ENCODE results near the gene ZNF22.

The ZNF22 gene

DNA sequence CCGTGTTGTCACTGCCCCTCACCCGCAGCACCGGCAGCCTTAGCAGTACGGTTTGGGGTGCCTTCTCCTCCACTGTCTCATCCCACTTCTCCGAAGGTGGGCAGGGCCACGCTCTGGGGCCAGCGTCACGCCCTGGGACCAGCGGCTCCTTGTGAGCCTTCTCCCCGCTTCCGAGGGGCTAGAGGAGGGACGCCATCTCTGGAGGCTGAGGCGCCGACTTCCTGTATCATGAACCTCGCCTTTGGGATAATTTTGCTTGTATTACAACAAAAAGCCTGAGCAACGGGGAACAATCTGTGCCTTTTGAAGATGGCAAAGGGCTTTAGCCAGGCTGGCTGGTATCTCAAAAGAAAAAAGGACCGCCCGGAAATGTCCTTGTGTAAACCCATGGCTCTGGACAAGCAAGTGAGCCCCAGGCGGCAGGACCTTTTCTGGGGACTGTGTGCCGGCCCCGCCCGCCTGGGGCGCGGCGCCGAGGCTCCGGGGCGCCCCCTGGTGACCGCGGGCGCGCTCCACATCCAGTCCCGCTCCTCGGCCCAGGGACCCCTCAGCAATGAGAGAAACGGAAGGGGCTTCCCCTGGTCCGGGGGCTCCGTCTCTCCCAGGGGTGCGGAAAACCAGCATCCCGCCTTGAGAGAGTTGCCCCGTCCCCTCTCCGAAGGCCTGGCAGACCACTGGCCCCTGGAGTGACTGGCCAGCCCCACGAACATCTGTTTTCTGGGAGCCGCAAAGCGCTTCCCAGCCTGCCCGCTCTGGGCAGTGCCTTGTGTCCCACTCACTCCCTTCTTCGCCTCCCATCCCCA, 25.9 kb upstream of the ZNF22 start:
- H3K9ac ChIP-seq (ENCODE audit: low read length) = peak overlapping the region; percentile 59
- peaks cover 65% of the 10 kb centered on the region for H3K4me1 ChIP-seq (ENCODE audit: control insufficient read depth, insufficient read depth, low read length)
- no peaks in the 10 kb centered on the region for H3K36me3 ChIP-seq (ENCODE audit: control insufficient read depth, insufficient read depth, low read length)
- peaks cover 3% of the 10 kb centered on the region for H3K27me3 ChIP-seq (ENCODE audit: control insufficient read depth, insufficient read depth, low read length)
- H3K4me3 ChIP-seq (ENCODE audit: low read length) = no peak overlapping the region
- no peaks in the 10 kb centered on the region for H3K9me3 ChIP-seq (ENCODE audit: control insufficient read depth, low read length)

- H3K9me3 ChIP-seq (ENCODE audit: control insufficient read depth, low read length) = no peaks in the 10 kb centered on the region
- H3K9ac ChIP-seq (ENCODE audit: low read length) = peak overlapping the region; percentile 91
- peak overlapping the region; percentile 24 for H3K4me3 ChIP-seq (ENCODE audit: low read length)
- H3K27me3 ChIP-seq (ENCODE audit: control insufficient read depth, insufficient read depth, low read length) = peaks cover 3% of the 10 kb centered on the region
- peaks cover 74% of the 10 kb centered on the region for H3K4me1 ChIP-seq (ENCODE audit: control insufficient read depth, insufficient read depth, low read length)
- H3K36me3 ChIP-seq (ENCODE audit: control insufficient read depth, insufficient read depth, low read length) = no peaks in the 10 kb centered on the region
Observed at GRCh38 chr10:44975431-44976331, 25.0 kb upstream of the ZNF22 start.

DNA sequence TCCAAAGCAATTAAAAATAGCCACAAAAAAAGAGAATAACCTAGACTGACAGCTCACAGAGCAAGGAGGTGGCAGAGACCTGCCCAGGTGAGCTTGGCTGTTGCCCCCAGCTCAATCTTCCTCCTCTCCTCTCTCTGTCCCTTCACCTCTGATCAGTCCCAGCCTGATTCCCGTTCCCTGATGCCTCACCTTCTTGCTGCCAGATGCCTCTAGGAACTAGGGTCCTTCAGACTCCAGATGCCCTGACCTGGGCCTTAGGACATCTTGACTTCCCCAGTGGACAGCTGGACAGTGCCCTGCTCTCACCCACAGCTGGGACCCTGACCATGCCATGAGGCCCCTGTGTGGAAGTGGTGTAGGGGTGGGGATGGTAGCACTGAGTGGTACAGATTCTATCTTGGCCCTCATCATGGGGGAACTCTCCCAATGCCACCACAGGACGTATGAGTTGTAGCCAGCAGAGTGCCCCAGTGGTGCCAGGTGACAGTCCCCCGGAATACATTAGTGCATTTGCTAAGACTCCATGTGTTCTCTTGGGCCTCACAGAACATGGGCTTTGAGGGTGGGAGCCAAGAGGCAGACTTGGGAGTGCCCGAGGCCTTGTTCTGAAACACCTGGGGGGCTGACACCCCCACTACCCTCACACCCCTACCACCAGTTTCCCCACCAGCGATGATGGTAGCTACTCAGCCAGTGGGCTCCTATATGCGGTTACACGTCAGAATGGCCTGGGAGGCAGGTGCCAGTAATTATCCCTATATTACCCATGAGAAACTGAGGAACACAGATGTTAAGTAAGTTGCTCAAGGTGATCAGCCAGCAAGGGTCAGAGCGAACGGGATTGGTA, 24.1 kb upstream of the ZNF22 start:
- Histone ChIP-seq H3K27me3 (ENCODE audit: control insufficient read depth, insufficient read depth, low read length) (peaks cover 3% of the 10 kb centered on the region), H3K9me3 (ENCODE audit: control insufficient read depth, low read length) (no peaks in the 10 kb centered on the region), H3K4me3 (ENCODE audit: low read length) (peak overlapping the region; percentile 37), H3K36me3 (ENCODE audit: control insufficient read depth, insufficient read depth, low read length) (no peaks in the 10 kb centered on the region), H3K9ac (ENCODE audit: low read length) (peak overlapping the region; percentile 91), H3K4me1 (ENCODE audit: control insufficient read depth, insufficient read depth, low read length) (peaks cover 83% of the 10 kb centered on the region)

DNA sequence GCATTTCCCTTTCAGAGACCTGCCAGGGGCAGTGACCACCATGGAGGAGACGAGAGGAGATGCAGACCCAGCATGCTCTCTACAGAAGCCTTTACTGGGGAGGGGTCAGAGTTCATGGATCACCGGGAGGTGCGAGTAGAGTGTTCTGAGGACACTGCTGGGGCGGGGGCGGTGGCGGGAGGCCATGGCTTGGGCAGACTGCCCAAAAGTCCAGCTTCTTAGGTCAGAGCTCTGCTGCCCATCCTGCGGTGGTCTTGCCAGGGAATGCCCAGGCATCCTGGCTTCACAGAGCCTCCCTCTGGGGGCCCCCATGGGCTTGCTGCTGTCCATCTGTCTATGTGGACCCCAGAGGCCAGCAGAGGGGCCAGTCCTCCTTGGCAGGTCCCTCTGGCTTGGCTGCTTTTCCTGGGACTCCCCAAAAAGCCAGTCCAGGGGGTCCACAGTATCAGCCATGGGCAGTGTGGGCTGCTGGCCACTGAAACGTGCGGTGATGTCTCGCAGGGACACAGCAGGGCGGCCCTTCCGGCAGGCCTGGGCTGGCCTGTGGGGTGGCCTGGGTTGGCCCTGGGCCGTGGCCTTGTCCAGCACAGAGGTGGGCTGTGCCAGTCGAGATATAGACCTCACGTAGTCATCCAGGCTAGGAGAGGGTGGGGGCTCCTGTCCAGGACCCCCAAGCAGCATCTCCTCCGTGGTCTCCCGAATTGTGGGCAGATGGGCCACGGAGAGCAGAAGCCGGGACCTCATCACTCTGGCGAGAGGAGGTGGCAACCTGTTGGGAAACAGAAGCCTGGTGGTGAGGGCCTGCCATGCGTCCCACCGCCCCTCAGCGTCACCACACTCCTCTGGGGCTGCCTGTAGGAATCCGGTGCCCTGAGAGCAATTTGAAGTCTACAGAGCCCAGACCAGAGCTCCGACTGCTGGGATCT, 23.2 kb upstream of the ZNF22 start:
- peaks cover 93% of the 10 kb centered on the region for H3K4me1 ChIP-seq (ENCODE audit: control insufficient read depth, insufficient read depth, low read length)
- H3K9me3 ChIP-seq (ENCODE audit: control insufficient read depth, low read length) = no peaks in the 10 kb centered on the region
- peak overlapping the region; percentile 91 for H3K9ac ChIP-seq (ENCODE audit: low read length)
- H3K4me3 ChIP-seq (ENCODE audit: low read length) = peak overlapping the region; percentile 81
- peaks cover 3% of the 10 kb centered on the region for H3K27me3 ChIP-seq (ENCODE audit: control insufficient read depth, insufficient read depth, low read length)
- no peaks in the 10 kb centered on the region for H3K36me3 ChIP-seq (ENCODE audit: control insufficient read depth, insufficient read depth, low read length)

DNA sequence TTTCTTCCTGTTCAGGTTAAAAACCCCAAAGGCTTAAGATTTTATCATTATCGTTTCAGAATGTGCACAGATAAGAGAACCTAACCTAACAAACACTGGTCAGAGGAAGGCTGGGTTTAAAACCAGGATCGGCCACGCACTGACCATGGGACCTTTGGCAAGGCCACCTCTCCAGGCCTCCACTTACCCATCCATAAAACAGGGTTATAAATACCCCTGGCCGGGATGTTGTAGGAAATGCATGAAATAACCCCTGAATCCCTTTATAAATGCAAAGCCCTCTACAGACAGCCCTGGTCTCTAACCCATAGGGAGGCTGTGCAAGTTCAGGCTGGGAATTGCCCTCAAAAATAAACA, 22.5 kb upstream of the ZNF22 start:
- no peaks in the 10 kb centered on the region for H3K9me3 ChIP-seq (ENCODE audit: control insufficient read depth, low read length)
- peak overlapping the region; percentile 81 for H3K4me3 ChIP-seq (ENCODE audit: low read length)
- peaks cover 92% of the 10 kb centered on the region for H3K4me1 ChIP-seq (ENCODE audit: control insufficient read depth, insufficient read depth, low read length)
- H3K9ac ChIP-seq (ENCODE audit: low read length) = peak overlapping the region; percentile 91
- no peaks in the 10 kb centered on the region for H3K36me3 ChIP-seq (ENCODE audit: control insufficient read depth, insufficient read depth, low read length)
- peaks cover 3% of the 10 kb centered on the region for H3K27me3 ChIP-seq (ENCODE audit: control insufficient read depth, insufficient read depth, low read length)

- Histone ChIP-seq H3K9me3 (ENCODE audit: control insufficient read depth, low read length) (no peaks in the 10 kb centered on the region), H3K4me3 (ENCODE audit: low read length) (peak within 1 kb of the TSS; percentile 81), H3K4me1 (ENCODE audit: control insufficient read depth, insufficient read depth, low read length) (peaks cover 86% of the 10 kb centered on the region), H3K9ac (ENCODE audit: low read length) (peak within 1 kb of the TSS; percentile 91), H3K27me3 (ENCODE audit: control insufficient read depth, insufficient read depth, low read length) (peaks cover 3% of the 10 kb centered on the region), H3K36me3 (ENCODE audit: control insufficient read depth, insufficient read depth, low read length) (no peaks in the 10 kb centered on the region)
Observed at GRCh38 chr10:44978570-44979280, 22.0 kb upstream of the ZNF22 start, which contains the start of gene DEPP1. DEPP1 (minus strand) TSS chr10:44978809; CDS start chr10:44978030, 779 bp downstream.

DNA sequence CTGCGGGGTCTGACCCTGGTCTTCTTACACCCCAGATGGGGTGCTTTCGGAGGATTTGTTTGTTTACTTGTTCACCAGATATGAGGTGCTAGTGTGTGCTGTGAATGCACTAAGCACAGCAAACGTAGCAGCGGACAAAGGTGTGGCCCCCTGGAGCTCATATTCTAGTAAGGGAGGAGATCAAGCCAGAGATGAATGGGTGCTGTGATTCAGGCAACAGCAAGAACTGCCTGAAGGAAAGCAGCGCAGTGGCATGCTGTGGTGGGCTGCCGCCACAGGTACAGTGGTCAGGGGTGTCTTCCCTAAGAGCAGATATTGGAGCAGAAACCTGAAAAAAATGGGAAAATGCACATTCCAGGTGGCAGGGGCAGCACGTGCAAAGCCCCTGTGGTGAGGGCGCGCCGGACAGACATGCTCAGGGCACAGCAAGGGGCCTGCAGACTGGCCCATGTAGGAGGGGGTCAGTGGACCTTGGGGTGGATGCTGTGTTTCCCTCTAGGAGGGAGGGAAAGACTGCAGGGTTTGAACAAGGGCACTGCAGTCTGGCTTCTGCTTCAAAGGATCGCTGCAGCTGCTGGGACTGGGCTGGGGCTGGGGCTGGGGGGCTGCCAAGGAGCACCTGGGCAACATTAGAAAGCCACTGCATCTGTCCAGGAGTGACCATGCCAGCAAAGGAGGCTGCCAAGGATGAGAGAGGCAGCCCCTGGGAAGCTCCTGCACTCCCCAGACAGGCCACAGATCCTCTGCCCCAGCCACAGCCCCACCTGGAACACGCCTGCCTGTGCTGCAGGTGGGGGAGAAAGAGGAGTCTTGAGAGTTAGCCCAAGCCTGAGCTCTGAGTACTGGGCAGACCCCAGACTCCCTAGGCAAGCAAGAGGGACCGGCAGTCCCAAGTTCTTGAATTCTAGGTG, 21.2 kb upstream of the ZNF22 start:
- H3K4me3 ChIP-seq (ENCODE audit: low read length) = no peak overlapping the region
- H3K9ac ChIP-seq (ENCODE audit: low read length) = peak overlapping the region; percentile 91
- H3K36me3 ChIP-seq (ENCODE audit: control insufficient read depth, insufficient read depth, low read length) = no peaks in the 10 kb centered on the region

DNA sequence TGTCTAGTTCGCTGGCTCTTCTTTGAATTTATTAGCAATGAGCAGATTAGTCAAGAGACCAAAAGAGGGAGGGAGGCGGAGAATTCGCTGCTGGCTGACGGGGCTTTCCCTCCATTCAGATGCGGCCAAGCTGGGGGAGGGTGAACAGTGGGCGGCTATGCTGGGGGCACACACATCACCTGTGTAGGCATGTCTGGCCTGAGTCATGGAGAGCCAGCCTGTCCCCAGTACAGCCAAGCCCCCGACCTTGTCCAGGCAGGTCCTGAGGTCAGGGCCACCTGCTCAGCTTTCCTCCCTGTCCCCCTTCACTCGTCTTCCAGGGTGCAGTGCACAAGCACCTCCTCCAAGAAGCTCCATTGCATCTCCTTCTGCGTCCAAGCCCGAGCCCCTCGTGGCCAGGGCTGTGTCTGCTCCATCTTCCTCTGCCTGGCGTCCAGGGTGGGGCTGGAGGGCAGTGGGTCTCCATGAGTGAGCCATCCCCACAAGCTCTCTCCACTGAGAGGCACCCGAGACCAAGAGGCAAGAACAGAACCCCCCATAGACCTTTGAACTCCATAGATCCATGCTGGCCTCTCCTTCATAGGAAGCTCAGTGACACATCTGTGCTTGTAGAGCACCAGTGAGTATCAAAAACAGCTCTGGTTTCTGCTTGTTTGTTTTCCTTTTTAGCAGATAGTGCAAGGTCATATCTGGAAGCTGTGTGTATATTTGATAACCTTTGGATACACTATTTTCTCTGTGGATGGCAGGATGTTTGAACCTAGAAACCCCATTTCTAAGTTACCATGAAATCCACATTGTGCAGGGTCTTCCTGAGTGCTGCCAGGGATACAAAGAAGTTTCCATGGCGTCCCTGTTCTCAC, 20.2 kb upstream of the ZNF22 start:
- H3K4me3 ChIP-seq (ENCODE audit: low read length) = peak overlapping the region; percentile 9

More for the DNA sequence above, 21.2 kb upstream of the ZNF22 start:
- Histone ChIP-seq H3K27me3 (ENCODE audit: control insufficient read depth, insufficient read depth, low read length) (peaks cover 3% of the 10 kb centered on the region), H3K4me1 (ENCODE audit: control insufficient read depth, insufficient read depth, low read length) (peaks cover 78% of the 10 kb centered on the region), H3K9me3 (ENCODE audit: control insufficient read depth, low read length) (no peaks in the 10 kb centered on the region)

More for the DNA sequence above, 20.2 kb upstream of the ZNF22 start:
- peak overlapping the region; percentile 91 for H3K9ac ChIP-seq (ENCODE audit: low read length)
- H3K4me1 ChIP-seq (ENCODE audit: control insufficient read depth, insufficient read depth, low read length) = peaks cover 78% of the 10 kb centered on the region
- H3K9me3 ChIP-seq (ENCODE audit: control insufficient read depth, low read length) = no peaks in the 10 kb centered on the region
- H3K36me3 ChIP-seq (ENCODE audit: control insufficient read depth, insufficient read depth, low read length) = no peaks in the 10 kb centered on the region
- peaks cover 3% of the 10 kb centered on the region for H3K27me3 ChIP-seq (ENCODE audit: control insufficient read depth, insufficient read depth, low read length)
